NCI-H524 treated with DMSO at 0.1 percent for 48 hours (cell line): ENCODE data around the gene SHROOM4.

Source experiments
- DNase-seq: peaks from one replicate; lab custom pipeline; 2025; lab: John Stamatoyannopoulos, UW

The SHROOM4 gene

DNA sequence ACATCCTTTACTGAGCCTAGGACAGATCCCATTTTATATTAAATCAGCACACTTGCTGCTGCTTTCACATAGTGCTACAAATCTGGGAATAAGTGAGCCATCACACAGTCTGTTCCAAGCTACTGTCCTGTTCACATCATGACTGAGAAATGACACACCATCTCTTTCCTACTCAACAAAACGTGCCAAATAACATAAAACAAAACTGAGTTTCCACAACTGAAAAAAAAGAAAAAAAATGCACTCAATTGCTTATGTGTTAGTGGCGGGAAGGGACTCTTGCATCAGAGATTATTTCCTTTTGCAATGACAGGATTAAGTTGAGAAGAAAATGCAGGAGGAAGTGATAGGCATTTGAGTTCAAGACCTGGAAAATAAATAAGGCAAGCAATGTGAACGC is 109.0 kb downstream of the SHROOM4 start:
- DNase-seq = no peak

DNA sequence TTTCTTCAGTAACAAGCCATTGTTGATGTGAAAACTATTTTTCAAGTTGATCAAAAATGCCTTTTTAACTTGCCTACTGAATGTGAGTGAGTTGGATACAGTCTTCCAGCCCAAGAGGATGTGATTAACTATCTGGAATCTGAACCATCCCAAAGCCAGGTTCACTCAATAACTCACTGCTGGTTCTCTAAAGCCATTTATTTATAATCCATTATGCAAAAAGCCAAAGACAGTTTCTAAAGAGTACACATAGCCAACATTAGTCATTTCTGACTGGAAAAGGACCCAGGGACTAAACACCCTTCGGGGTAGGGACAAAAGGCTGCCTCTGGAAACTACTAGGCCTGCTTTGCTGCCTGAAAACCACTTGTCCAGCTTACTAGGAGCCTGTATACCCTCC is 109.6 kb downstream of the SHROOM4 start:
- no peak for DNase-seq

DNA sequence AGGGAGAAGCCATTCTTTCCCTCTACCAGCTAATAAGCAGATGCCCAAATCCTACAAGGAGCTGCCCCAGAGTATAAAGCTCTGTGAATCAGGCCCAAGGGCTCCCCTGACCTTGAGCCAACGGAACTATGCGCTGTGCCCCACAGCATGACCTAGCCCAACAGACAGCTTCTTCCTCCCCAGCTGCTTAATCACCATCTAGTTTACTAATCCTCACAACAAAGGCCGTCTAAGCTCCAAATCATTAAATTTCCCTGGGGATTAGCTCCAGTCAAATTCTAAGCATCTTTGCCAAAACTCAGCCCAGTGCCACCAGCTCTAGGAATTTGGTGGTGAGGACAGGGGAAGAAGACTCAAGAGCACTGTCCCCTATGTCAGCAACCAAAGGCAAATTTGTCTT is 113.1 kb downstream of the SHROOM4 start:
- no peak for DNase-seq

DNA sequence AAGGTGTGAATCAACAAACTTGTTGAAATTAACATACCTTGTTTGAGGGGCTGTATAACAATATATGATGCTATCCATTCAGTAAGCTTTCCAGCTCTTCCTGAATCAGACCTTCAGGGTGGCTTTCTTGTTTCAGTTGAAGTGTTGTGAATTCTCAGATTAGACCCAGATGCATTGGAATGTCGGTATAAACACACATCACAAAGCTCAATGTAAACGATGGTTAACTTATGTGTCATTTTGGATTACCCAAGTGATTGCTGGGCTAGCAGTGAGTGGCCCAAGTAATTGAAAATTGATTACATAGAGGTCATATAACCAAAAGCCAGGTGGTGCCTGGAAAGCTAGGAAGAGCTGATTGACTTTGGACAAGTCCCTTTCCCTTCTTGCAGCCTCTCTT is 115.0 kb downstream of the SHROOM4 start:
- no peak for DNase-seq

DNA sequence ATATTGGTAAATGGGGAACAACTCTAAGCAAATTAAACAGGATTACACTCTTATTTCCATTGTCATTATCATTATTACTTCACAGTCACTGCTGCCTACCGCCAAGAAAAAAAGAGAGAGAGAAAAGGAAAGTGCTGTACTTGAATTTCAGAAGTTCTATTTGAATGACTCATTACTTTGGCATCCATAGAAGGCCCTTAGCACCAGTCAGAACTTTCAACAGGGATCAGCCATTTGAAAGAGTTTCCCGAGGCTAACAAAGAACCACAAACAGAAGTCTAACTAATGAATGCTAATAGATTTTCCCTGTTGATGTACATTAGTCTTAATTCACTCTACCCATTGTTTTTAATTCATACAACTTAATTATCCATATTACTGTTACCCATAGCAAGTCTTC is 116.3 kb downstream of the SHROOM4 start:
- no peak for DNase-seq

DNA sequence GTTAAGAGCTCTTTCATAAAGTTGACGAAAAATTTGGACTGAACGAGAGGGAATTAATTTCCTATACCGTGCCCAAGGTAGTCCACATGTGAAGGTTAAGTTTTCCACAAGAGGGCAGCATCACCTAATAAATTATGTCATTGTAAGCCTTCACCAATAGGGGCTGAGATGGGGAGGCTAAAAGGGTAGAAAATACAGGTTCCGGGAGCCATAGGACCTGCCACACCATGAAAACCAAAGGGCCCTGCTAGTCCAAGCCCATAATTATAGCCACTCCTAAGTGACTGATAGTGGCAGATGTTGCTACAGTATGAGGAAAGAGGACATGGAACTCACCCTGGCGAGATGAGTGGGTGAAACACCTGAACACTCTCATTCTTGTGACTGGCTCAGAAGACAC is 122.2 kb downstream of the SHROOM4 start:
- no peak for DNase-seq

DNA sequence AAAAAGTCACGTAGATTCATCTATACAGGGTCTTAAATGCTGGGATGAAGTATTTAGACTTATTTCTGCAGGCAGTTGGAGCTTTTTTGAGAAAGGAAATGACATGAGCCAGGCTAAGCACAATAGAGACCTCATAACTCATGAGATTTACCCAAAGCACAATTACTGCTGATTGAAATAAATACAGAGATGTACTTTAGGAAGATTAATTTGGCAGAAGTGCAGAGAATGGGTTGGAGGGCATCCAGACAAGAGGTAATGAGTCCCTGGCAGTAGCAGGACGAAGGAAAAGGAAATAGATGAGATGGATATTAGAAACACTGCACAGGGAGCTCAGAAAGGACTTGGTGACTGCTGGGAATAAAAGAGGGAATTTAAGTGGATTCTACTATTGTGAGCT is 129.1 kb downstream of the SHROOM4 start:
- DNase-seq = no peak

DNA sequence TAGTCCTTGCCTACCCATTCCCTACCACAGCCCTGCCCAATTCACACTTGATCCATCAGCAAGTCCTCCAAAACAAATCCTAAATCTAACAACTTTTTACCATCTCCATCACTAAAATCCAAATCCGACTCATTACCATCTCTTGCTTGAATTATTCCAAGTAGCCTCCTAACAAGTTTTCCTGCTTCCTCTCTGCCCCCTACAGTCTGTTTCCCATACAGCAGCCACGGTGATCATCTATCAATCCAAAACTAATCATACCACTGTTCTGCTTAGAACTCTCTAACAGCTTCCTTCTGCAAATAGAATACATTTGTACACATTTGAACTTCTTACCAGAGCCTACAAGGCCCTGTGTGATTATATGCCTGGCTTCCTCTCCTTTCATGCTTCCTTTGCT is 133.0 kb downstream of the SHROOM4 start:
- DNase-seq = no peak

DNA sequence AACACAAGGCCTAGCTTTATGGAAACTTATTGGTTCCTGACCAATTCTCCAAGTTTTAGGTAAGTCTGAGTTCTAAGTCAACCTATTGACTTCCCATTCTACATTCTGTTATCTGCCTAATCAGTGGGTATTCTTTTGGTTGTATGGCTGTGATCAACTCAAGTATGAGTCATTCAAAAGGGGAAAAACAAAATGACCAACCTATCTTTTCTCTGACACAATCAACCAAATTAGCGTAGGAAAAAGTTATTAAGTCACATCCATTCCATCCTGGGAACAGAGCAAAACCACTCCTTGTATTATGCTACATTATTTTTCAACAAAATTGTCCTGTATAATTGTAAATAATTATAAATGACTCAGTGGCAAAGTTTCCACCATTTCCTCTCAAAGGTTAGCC is 136.2 kb downstream of the SHROOM4 start:
- DNase-seq = no peak

DNA sequence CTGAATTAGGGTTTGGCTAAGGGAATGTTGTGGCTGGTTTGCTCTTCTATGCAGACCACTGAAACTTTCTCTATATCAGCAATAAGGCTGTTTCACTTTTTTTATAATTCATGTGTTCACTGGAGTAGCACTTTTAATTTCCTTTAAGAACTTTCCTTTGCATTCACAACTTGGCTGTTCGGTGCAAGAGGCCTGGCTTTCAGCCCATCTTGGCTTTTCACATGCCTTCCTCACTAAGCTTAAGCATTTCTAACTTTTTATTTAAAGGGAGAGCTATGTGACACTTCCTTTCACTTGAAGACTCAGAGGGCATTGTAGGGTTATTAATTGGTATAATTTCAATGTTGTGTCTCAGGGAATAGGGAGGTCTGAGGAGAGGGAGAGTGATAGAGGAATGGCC is 142.3 kb downstream of the SHROOM4 start:
- no peak for DNase-seq

DNA sequence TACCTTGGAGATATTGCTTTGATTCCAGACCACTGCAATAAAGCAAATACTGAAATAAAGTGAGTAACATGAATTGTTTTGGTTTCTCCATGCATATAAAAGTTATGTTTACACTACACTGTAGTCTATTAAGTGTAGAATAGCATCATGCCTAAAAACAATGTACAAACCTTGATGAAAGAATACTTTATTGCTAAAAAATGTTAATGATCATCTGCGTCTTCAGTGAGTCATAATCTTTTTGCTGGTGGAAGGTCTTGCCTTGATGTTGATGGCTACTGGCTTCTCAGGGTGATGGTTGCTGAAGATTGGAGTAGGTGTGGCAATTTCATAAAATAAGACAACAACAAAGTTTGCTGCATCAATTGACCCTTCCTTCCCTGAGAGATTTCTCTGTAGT is 145.1 kb downstream of the SHROOM4 start:
- no peak for DNase-seq

DNA sequence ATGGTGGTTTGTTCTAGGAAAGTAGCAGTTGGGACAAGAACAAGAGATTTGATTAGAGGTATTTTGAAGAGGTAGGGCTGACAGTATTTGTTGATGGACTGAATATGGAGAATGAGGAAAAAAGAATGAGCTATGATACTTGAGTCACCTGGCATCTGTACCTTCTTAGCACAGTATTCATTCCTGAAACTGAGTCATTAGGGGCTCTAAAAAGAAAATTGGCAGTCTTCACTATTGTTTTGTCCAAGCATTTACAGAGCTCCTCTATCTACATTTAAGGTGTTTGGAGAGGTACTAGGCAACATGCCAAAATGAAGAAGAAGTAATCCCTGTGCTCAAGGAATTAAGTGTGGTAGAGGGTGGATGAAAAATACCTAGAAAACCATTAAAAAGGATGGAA is 165.8 kb downstream of the SHROOM4 start:
- no peak for DNase-seq

DNA sequence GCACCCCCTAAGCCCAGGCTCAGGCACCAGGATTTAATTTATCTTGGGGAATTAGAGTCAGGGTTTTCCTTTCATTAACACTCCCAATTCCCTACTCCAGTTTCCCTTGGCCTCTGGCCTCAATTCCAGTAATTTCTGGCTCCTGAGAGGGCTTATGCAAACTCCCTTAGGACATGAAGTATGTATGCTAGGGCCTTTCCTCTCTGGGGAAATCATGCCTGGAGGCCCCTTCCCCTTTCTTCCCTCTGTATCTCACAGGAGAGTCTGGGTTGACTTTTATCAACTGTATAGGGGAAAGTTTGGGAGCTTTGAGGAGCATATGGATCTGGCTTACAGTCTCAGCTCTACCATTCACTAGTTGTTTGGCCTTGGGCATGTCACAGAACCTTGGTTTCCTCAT is 169.5 kb downstream of the SHROOM4 start:
- no peak for DNase-seq

DNA sequence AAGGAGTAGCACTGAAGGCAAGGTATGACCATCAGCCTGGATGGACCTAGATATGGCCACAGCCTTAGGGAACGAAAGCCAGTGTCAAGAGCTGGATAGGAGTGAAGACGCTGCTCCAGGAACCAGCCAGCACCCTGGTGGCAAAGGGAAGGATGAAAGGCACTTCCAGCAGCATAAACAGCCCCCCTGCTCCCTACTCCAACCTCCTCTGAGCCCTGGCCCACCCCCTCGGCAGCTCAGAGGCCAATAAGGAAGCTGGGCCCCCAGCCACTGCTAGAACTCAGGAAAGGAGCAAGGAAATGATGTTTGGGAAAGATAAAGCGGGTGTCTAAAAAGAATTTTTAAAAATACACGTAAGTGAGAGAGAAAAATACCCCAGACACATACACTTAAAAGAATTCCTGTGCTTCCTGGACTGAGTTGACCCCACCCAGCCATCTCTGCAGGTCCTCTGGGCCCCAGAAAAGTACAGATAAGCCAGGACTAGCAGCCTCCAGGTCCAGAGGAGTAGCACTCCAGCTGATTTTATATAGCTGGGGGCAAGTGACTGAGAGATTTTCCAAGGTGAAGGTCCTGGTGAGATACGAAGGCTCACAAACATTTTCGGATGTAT is 170.4 kb downstream of the SHROOM4 start:
- no peak for DNase-seq

DNA sequence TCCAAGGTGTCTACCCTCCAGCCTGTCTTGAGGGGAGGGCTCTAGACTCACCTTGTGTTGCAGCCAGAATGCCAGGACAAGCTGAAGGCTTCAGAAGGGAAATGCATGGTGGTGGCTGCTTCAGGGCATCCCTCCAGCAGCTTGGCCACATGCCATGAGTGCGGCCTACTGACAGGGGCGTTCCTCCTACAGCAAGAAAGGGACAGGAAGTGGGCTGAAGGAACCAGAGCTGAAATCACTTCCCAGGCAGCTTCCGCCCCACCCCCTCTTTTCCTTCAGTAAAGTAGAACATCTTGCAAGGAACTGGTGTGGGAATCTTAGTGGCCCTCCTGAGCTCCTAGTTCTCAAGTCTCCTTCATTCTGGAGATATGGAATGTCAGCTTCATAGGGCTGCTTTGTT is 175.9 kb downstream of the SHROOM4 start:
- DNase-seq = no peak

DNA sequence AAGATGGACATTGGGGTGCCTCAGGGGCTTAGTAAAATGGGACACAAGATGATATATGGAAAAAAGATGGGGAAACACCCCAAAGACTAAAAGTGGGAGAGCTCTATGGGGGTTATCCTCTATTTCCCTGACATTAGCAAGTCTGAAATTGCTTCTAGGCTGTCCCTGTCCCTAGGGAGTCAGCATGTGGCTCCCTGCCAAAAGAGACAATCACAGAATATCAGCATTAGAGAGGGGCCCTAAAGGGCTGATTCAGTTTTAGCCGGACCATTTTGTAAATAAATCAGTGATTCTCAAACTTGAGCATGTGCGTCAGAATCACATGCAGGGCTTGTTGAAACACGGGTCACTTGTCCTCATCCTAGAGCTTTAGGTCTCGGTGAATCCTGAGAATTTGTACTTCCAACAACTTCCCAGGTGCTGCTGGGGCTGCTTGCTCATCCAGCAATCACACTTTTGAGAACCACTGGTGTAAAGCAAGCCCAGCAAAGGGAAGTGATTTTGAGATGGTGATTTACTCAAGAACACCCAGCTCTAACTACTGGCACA is 178.1 kb downstream of the SHROOM4 start:
- DNase-seq = no peak

DNA sequence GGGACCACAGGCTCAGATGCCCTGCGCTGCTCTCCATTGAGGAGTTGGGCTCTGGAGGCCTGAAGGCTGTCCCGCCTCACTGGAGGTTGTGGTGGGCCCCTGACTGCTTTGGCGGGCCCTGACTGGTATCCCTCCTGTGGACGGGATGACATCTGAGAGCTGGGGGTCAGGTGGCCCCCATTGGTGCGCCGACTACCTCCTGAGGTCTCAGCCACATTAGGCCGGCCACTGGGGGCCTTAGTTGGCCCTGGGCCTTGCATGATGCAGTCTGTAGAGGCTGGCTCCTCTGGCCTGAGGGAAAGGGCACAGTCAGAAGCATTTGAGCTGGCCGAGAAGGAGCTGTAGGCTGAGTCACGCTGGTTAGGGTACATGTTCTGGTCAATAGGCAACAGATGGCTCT is 178.8 kb downstream of the SHROOM4 start:
- DNase-seq = no peak

DNA sequence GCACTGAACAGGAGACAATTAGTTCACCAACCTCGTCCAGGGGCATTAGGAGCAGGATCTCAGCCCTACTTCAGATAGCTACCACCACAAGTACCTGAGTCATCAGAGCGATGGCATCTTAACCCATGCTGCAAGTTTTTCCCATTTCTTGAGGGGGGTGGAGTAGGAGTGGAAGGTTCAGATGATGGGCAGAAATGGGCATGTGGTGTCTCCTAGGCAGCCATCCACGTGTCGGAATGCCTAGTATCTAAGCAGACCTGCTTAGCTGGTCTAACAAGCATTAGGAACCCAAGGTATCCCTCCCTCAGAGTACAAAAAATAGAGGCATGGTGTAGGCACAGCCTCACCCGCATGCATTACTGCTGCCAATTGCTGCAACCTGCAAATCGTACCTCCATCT is 184.2 kb downstream of the SHROOM4 start:
- DNase-seq = no peak

DNA sequence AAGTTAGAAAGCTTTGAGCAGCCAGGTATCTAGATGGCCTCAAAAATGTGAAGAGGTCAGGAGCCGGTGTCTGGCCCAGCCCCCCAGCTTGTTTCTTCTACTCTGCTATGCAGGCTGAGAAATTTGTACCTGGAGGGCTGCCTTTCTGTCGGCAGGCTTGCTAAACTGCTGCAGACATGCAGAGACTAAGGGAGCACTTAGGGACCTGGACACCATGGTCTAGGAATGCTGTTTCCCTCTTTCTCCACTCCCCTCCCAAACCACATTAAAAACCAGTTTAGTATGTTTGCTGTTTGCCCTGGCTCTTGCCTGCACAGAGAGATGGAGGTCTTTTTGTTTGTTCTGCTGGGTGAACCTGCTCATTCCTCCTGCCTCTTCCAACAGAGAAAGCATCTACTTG is 186.3 kb downstream of the SHROOM4 start:
- DNase-seq = no peak

DNA sequence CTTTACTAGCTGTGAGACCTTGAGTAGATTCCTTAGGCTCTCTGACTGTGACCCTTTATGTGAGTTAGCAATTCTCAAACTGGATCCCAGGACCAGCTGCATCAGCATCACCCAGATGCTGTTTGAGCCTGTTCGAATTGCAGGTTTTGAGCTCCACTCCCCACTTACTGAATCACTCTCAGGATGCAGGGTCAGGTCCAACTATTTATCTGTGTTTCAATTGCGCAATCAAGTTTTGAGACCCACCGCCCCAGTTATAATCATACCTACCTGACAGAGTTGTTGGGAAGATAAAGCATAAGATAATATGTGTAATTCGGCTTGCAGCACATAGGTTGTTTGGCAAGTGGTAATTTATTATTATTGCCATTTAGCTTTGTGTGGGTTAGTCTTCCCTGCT is 187.6 kb downstream of the SHROOM4 start:
- DNase-seq = no peak

DNA sequence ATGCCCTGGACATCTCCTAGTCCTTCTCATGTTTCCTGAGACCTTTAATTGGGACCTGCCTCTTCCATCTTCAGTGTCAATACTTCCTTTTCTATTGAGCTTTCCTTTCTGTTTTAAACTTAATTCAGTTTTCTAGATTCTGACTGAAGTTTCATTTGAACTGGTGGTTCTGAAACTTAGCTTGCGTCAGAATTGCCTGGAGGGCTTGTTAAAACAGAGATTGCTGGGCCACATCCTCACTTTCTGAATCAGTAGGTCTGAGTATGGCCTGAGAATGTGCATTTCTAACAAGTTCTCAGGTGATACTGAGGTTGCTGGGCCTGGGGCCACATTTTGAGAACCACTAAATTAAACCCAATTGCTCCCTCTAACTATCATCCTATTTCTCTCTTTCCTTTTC is 191.2 kb downstream of the SHROOM4 start:
- no peak for DNase-seq

DNA sequence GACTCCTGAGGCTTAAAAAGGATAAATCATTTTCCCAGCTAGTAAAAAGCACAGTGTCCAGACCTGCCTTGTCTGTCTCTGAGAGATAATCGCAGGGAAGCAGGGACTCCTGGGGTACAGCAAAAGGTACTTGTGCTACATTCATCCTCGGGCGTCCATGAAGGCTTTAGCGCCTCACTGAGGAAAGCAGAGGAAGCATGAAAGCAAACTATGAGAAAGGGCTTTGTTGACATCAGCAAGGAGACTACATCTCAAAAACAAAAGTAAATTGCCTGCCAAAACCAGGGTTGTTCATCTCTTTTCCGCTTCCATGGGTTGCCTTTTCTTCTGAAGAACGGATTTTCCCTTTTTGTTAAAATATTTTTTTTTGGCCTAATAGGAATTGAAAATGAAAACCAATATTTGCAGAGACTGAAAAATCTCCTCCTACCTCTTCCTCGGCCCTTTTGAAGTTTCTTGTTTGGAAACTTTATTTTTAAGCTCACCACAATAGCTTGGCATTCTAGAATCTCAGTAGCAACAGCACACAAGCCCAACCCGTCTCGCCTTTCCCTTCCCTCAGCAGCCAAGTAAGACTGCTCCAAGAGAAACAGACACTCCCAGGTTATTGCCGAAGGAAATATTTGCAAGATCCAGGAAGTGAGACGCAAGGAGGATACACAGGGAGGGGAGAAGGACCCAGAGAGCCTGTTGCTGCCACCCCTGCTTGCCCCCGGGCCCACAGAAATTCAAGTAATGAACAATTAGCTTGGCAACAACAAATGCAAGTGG is 195.0 kb downstream of the SHROOM4 start:
- no peak for DNase-seq

DNA sequence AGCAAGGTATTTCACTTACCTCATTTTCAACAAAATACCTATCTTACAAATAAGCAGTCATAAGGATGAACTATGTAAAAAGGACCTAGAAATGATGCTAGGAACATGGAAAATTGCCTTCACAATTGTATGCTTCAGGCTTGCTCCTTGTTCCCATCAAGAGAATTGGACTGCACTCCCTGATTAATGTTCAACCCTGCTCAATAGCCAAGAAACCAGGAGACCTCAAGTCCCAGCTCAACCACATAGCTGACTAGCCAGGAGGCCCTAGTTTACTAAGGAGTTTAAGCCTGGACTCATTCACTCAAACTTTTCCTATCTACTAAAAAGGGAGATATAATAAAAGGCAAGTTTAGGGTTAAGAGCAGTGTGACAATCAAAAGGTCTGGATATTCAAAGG is 196.8 kb downstream of the SHROOM4 start:
- DNase-seq = no peak
